Measurements from ENCODE around the gene TPCN2. TPM values are rescaled to one million over a fixed set of nuclear protein-coding genes. Genes with fewer than 3 reads are reported as not detected.

Gene TPCN2
- total RNA-seq, 2 donors from 2014 or later = 34.7 to 38.0 TPM

GRCh38 chr11:69108559-69108958, 59.8 kb downstream of the TPCN2 start:
- no peak for DNase-seq (ENCODE audit: low spot score)
- no peaks in the 10 kb centered on the region for H3K4me1 ChIP-seq (ENCODE audit: control insufficient read depth in 1 of 2, low read depth in 2 of 2)
- no peak for ATAC-seq (ENCODE audit: insufficient number of reproducible peaks, low FRiP score, low read depth)
- no peaks in the 10 kb centered on the region for H3K36me3 ChIP-seq
- no peaks in the 10 kb centered on the region for H3K27me3 ChIP-seq (replicated peaks; ENCODE audit: insufficient read depth)
- H3K4me3 ChIP-seq = no peak overlapping the region
- TF ChIP-seq CTCF (IDR thresholded peaks at IDR 0.05) = no peak
- H3K27ac ChIP-seq = no peak overlapping the region
- no peaks in the 10 kb centered on the region for H3K9me3 ChIP-seq

GRCh38 chr11:69109101-69109500, 60.4 kb downstream of the TPCN2 start:
- Histone ChIP-seq H3K27ac (no peak overlapping the region), H3K4me1 (ENCODE audit: control insufficient read depth in 1 of 2, low read depth in 2 of 2) (no peaks in the 10 kb centered on the region), H3K9me3 (no peaks in the 10 kb centered on the region), H3K4me3 (no peak overlapping the region), H3K27me3 (replicated peaks; ENCODE audit: insufficient read depth) (no peaks in the 10 kb centered on the region), H3K36me3 (no peaks in the 10 kb centered on the region)
- ATAC-seq (ENCODE audit: insufficient number of reproducible peaks, low FRiP score, low read depth) (no peak), DNase-seq (ENCODE audit: low spot score) (no peak)
- no peak for TF ChIP-seq CTCF (IDR thresholded peaks at IDR 0.05)

GRCh38 chr11:69110451-69110850, 61.7 kb downstream of the TPCN2 start:
- no peaks in the 10 kb centered on the region for H3K27me3 ChIP-seq (replicated peaks; ENCODE audit: insufficient read depth)
- DNase-seq (ENCODE audit: low spot score) = no peak
- ATAC-seq (ENCODE audit: insufficient number of reproducible peaks, low FRiP score, low read depth) = no peak
- H3K4me1 ChIP-seq (ENCODE audit: control insufficient read depth in 1 of 2, low read depth in 2 of 2) = no peaks in the 10 kb centered on the region
- no peak overlapping the region for H3K4me3 ChIP-seq
- H3K9me3 ChIP-seq = no peaks in the 10 kb centered on the region
- no peak for TF ChIP-seq CTCF (IDR thresholded peaks at IDR 0.05)
- H3K36me3 ChIP-seq = no peaks in the 10 kb centered on the region
- no peak overlapping the region for H3K27ac ChIP-seq

GRCh38 chr11:69111624-69112542, 63.2 kb downstream of the TPCN2 start:
- H3K9me3 ChIP-seq = no peaks in the 10 kb centered on the region
- peaks cover 0 to 5% of the 10 kb centered on the region in 2 donors for H3K4me1 ChIP-seq (ENCODE audit: control insufficient read depth in 1 of 2, low read depth in 2 of 2)
- no peak overlapping the region for H3K27ac ChIP-seq
- no peaks in the 10 kb centered on the region for H3K27me3 ChIP-seq (replicated peaks; ENCODE audit: insufficient read depth)
- no peak for TF ChIP-seq CTCF (IDR thresholded peaks at IDR 0.05)
- no peak overlapping the region for H3K4me3 ChIP-seq
- DNase-seq (ENCODE audit: low spot score) = no peak
- ATAC-seq (ENCODE audit: insufficient number of reproducible peaks, low FRiP score, low read depth) = no peak
- H3K36me3 ChIP-seq = no peaks in the 10 kb centered on the region

- H3K9me3 ChIP-seq = no peaks in the 10 kb centered on the region
- no peak for TF ChIP-seq CTCF (IDR thresholded peaks at IDR 0.05)
- peaks cover 0 to 5% of the 10 kb centered on the region in 2 donors for H3K4me1 ChIP-seq (ENCODE audit: control insufficient read depth in 1 of 2, low read depth in 2 of 2)
- no peak overlapping the region for H3K27ac ChIP-seq
- no peaks in the 10 kb centered on the region for H3K36me3 ChIP-seq
- no peaks in the 10 kb centered on the region for H3K27me3 ChIP-seq (replicated peaks; ENCODE audit: insufficient read depth)
- no peak overlapping the region for H3K4me3 ChIP-seq
- ATAC-seq (ENCODE audit: insufficient number of reproducible peaks, low FRiP score, low read depth) = no peak
- DNase-seq (ENCODE audit: low spot score) = no peak
Observed at GRCh38 chr11:69113226-69113625, 64.5 kb downstream of the TPCN2 start.
